GM18498 (cell line): ENCODE measurements around the gene ROBO1.

Source experiments
- ATAC-seq: cut with Tn5 transposase; IDR thresholded peaks from one replicate; pipeline ENCODE4 v1.9.1; 2021; ENCODE audit warnings: mild to moderate bottlenecking, moderate library complexity; ENCODE audit not compliant: unreplicated experiment

The ROBO1 gene

GRCh38 chr3:78940128-78940527 lies 827.7 kb downstream of the ROBO1 start:
- ATAC-seq, result no peak

GRCh38 chr3:78937475-78937874 lies 830.3 kb downstream of the ROBO1 start:
- ATAC-seq, result no peak

DNA sequence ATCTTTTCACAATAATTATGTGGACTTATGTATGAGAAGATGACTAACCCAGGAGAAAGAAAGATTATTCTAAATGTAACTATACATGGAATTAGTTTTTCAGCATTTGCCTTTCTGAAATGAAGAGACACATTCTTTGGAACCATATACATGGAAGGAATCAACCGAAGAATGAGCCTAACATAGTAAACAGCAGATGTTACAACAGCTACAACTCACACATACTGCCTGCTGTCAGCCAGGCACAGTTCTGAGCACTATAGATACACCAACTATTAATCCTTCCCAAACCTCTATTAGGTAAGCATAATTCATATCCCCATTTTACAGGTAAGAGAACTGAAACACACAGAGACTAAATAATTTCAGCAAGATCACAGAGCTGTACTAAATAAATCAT lies 840.0 kb downstream of the ROBO1 start:
- ATAC-seq, result no peak

- ATAC-seq, result no peak
Observed at GRCh38 chr3:78926523-78926922, 841.3 kb downstream of the ROBO1 start.

DNA sequence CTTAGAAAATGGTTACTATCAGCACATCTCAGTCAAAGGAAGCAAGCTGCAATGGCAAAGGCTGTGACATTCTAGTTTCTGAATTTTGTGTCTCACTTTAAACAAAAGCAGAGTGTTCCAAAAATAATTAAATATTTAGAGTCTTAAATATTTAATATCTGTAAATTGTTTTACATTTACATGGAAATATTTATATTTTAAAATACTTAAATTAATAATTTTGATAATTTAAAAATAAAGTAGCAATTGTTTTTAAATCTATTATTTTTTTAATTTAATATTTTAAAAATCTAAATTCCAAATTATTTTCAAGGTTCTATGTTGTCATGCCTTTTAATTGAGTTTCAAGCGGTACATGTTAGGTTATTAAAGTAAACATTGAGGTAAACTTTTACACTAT lies 843.1 kb downstream of the ROBO1 start:
- ATAC-seq, result no peak

DNA sequence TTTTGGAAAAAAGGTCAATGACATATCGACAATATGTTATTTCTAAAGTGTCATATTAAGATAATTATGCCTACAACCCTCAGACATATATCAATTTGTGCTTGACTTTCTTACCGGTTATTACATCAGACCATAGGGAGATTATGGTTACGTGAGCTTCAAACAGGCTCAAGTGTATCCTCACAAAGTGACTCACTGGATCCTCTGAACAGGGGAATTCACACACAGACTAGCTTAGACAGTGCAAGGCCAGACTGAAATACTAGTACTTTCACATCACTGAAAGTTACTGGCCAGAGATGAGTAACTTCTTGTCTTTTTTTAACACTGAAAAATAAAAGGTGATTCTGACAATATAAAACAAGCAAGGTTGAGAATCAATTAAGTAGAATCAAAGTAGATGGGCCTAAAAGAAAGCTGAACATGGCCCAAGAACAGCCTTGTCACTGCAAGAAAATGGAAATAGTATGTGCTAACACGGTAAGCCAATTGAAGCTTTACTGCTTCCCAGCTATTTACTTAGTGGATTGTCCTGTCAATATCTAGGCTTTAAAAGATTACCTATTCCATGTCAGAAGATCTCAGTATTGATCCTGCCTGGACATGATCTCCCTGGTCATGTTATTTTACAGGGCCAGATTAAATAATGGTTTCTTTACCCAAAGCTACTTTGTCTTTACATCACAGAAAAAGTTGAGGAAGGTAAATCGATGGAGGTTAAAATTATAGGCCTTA lies 848.6 kb downstream of the ROBO1 start:
- peak; percentile 71 for ATAC-seq

DNA sequence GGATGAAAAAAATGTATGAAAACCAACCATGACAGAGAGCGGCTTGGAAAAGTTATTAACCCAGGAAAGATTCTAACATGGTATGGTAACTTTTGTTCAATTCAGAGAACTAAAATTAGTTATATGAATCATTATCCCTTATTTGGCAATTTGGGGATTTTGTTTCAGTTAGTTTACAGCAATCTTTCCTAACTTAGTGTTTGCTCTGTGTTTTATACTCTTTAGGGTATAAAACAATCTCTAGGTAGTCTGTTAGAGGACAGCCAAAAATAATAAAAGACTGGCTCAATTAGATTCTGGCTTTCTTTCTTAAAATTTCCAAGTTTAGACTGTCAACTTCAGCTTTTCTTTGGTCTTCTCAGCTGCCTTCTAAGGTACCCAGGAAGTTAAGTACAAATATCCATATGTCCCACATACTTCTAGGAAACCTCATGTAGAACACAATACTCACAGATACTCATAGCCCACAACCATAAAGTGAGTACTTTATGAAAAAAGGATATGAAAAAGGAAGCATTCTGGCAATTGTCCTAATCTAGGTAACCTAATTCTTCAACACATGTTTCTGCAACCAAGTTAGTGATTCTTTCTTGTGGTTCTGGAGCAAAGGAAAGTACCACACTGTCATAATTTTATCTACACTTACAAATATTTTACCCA lies 849.3 kb downstream of the ROBO1 start:
- ATAC-seq, result peak; percentile 37

- ATAC-seq, result no peak
Observed at GRCh38 chr3:78917536-78917935, 850.3 kb downstream of the ROBO1 start.

DNA sequence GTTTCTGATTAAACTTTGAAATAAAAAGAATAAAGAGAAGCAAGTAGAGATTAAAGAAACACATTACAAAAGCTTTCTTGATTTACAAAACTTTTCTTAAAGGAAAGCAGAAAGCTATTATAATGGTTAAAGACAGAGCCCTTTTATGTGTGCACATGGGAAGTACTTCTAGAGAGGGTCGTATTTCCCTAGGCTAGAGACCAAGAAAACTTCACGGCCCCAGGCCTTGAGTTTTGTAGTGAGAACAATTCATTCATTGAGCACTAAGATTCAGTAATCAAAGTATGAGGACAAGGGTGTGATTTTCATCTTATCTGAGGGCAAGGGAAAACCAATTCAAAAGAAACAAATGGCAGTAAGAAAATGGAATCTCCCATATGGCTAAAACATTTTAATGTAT lies 854.1 kb downstream of the ROBO1 start:
- ATAC-seq, result no peak

- no peak for ATAC-seq
Observed at GRCh38 chr3:78912687-78913086, 855.1 kb downstream of the ROBO1 start.

GRCh38 chr3:78912259-78912658 lies 855.5 kb downstream of the ROBO1 start:
- ATAC-seq, result no peak

DNA sequence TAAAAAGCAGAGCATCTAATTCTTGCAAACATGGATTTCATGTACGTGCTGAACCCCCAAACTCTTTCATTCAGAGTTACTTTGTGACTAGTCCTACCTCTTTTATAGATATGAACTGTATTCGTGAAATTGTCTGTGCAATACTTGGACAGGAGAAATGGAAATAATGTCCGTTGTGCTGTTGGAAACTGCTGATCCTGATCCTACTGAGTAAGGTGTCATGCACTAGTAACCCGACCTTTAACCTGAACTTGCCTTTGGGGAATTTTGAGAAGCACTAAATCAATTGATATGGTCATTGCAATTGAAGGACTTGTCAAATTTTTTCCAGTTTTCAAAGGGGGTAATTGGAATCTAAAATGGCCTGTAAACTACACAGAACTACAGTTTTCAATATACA lies 856.4 kb downstream of the ROBO1 start:
- ATAC-seq, result no peak

GRCh38 chr3:78908236-78908635 lies 859.6 kb downstream of the ROBO1 start:
- ATAC-seq, result no peak

DNA sequence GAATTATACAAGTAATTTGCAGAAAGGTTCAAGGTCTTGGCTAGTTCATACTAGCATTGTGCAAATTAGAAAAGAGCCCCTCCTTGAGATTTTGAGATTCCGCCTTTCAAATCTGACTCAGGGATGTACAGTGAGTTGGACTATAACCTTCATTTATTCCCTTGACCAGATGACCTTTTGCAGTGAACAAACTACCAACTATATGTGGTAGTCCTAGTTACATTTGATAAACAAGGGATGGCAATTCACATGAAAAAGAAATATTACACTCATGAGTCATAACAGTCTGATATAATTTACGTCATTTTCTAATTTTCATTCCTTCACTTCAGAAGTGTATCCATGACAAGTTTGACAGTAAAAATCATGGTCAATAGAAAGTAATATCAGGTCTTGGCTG lies 860.4 kb downstream of the ROBO1 start:
- no peak for ATAC-seq

- no peak for ATAC-seq
Observed at GRCh38 chr3:78906930-78907329, 860.9 kb downstream of the ROBO1 start.

GRCh38 chr3:78906245-78906644 lies 861.6 kb downstream of the ROBO1 start:
- ATAC-seq, result no peak

- ATAC-seq, result no peak
Observed at GRCh38 chr3:78905700-78906099, 862.1 kb downstream of the ROBO1 start.

- no peak for ATAC-seq
Observed at GRCh38 chr3:78901544-78901943, 866.3 kb downstream of the ROBO1 start.

GRCh38 chr3:78900880-78901279 lies 866.9 kb downstream of the ROBO1 start:
- no peak for ATAC-seq

- no peak for ATAC-seq
Observed at GRCh38 chr3:78900426-78900825, 867.4 kb downstream of the ROBO1 start.

DNA sequence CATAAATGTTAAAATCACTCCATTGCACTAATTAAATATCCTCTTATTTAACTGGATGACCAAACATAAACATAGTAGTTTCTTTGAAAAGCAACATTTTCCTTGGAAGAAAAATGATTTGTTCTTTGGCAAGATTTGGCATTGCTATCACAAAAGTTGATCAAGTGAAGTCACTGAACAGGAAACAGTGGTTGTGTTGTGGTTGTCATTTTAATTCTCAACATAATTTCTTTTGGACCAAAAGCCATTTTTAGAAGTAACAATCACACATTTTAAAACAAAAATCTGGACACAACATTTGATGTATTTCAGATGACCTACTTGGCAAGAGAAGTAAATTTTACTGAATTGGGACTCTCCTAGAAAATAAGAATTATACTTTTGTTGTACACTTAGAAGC lies 872.3 kb downstream of the ROBO1 start:
- ATAC-seq, result no peak

GRCh38 chr3:78894787-78895186 lies 873.0 kb downstream of the ROBO1 start:
- no peak for ATAC-seq

DNA sequence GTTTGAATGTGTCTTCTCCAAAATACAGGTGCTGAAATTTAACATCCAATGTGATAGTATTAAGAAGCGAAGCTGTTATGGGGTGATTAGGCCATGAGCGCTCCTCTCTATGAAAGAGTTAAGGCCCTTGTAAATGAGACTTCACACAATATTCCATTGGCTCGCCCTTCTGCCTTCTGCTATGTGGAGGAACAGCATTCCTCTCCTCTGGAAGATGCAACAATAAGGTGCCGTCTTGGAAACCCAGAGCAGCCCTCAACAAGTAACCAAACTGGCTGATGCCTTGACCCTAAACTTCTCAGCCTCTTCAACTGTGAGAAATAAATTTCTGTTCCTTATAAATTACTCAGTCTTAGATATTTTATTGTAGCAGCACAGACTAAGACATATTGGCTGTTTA lies 874.6 kb downstream of the ROBO1 start:
- no peak for ATAC-seq
